Limb (tissue), 2 donors: ENCODE data around the gene ANGPTL7.
A peak's percentile ranks its signal among the peaks of the same experiment; 100 is the strongest.
"Not testable (repeated sequence)": the region's sequence is repeated elsewhere in the genome, so short reads cannot be mapped to it uniquely, and the experiment has no call there.

ENCODE experiments used
- DNase-seq, 2 donors: peaks; one replicate each; pipeline ENCODE4 v3.0.0-alpha.2; 2016; ENCODE audit errors: extremely low spot score in 2 of 2

The ANGPTL7 gene

GRCh38 chr1:11188858-11189451 is at the start of gene ANGPTL7:
TSS of gene ANGPTL7 (plus strand) at chr1:11189355. CDS start at chr1:11189580, 225 bp downstream.
- DNase-seq, result no peak

- DNase-seq, result peak in 1 of 2 donors; percentile 29
Observed at GRCh38 chr1:11142618-11143391, 46.4 kb upstream of the ANGPTL7 start.

- no peak for DNase-seq
Observed at GRCh38 chr1:11143401-11143800, 45.8 kb upstream of the ANGPTL7 start.

- DNase-seq, result no peak
Observed at GRCh38 chr1:11143907-11144306, 45.2 kb upstream of the ANGPTL7 start.

GRCh38 chr1:11144570-11145256 is 44.4 kb upstream of the ANGPTL7 start:
- DNase-seq, result no peak

- no peak for DNase-seq
Observed at GRCh38 chr1:11145741-11146140, 43.4 kb upstream of the ANGPTL7 start.

GRCh38 chr1:11147197-11147770 is 41.9 kb upstream of the ANGPTL7 start:
- peak in 1 of 2 donors; percentile 7 for DNase-seq

GRCh38 chr1:11150326-11150725 is 38.8 kb upstream of the ANGPTL7 start:
- peak in 1 of 2 donors; percentile 76 for DNase-seq

- no peak for DNase-seq
Observed at GRCh38 chr1:11151114-11151513, 38.0 kb upstream of the ANGPTL7 start.

GRCh38 chr1:11151826-11152612 is 37.1 kb upstream of the ANGPTL7 start:
- no peak for DNase-seq

- DNase-seq, result no peak
Observed at GRCh38 chr1:11152755-11153154, 36.4 kb upstream of the ANGPTL7 start.

GRCh38 chr1:11153184-11153583 is 36.0 kb upstream of the ANGPTL7 start:
- DNase-seq, result no peak

GRCh38 chr1:11156441-11156840 is 32.7 kb upstream of the ANGPTL7 start:
- DNase-seq, result no peak

- DNase-seq, result no peak
Observed at GRCh38 chr1:11156963-11157362, 32.2 kb upstream of the ANGPTL7 start.

GRCh38 chr1:11157394-11157793 is 31.8 kb upstream of the ANGPTL7 start:
- no peak for DNase-seq

GRCh38 chr1:11157867-11158266 is 31.3 kb upstream of the ANGPTL7 start:
- DNase-seq, result no peak

GRCh38 chr1:11158291-11158690 is 30.9 kb upstream of the ANGPTL7 start:
- no peak for DNase-seq

- DNase-seq, result no peak
Observed at GRCh38 chr1:11158720-11159321, 30.3 kb upstream of the ANGPTL7 start.

GRCh38 chr1:11162752-11163151 is 26.4 kb upstream of the ANGPTL7 start:
- DNase-seq, result not testable (repeated sequence)

GRCh38 chr1:11166744-11167143 is 22.4 kb upstream of the ANGPTL7 start:
- not testable (repeated sequence) for DNase-seq

GRCh38 chr1:11168731-11169130 is 20.4 kb upstream of the ANGPTL7 start:
- no peak for DNase-seq
